Keratinocyte (primary cell): ENCODE measurements around the gene NLGN1. TPM values are rescaled to one million over a fixed set of nuclear protein-coding genes. Genes with fewer than 3 reads are reported as not detected.

Experiments
- DNase-seq: peaks from one replicate; pipeline ENCODE4 v3.0.0-alpha.2; 2011; ENCODE audit warnings: low read depth, missing footprints, low spot score
- FAIRE-seq: peaks from 2 replicates; lab custom pipeline; 2011; peaks lifted over from hg19 to GRCh38; lab: Jason Lieb, UNC
- H2AFZ ChIP-seq: 2 replicates; pipeline ENCODE4 v1.6.0; 2012; ENCODE audit warnings: low read length, control low read depth, inconsistent platforms; ENCODE audit not compliant: control insufficient read depth
- H3K27ac ChIP-seq: 2 replicates; pipeline ENCODE4 v1.5.1; 2011; ENCODE audit warnings: low read length; ENCODE audit not compliant: control insufficient read depth, insufficient read depth
- H3K27me3 ChIP-seq: 3 replicates; pipeline ENCODE4 v1.6.0; 2011; ENCODE audit warnings: low read length; ENCODE audit not compliant: control insufficient read depth, insufficient read depth; ENCODE audit errors: extremely low read depth
- H3K36me3 ChIP-seq, 2 experiments: 2 replicates in 1 of 2; 3 replicates in 1 of 2; pipeline ENCODE4 v1.5.1; 2011; ENCODE audit warnings: low read length in 2 of 2, mild to moderate bottlenecking in 1 of 2; ENCODE audit not compliant: control insufficient read depth in 2 of 2, insufficient read depth in 2 of 2; ENCODE audit errors: extremely low read depth in 1 of 2
- H3K4me1 ChIP-seq: 3 replicates; pipeline ENCODE4 v1.5.1; 2011; ENCODE audit warnings: low read length; ENCODE audit not compliant: control insufficient read depth, insufficient read depth; ENCODE audit errors: extremely low read depth
- H3K4me2 ChIP-seq: 3 replicates; pipeline ENCODE4 v1.6.0; 2011; ENCODE audit warnings: low read depth, low read length; ENCODE audit not compliant: control insufficient read depth, insufficient read depth; ENCODE audit errors: extremely low read depth
- H3K4me3 ChIP-seq, 3 experiments: fragments of 200-600 bp in 1 of 3; sonication (generic) in 1 of 3; 2 replicates in 2 of 3; 3 replicates in 1 of 3; pipeline ENCODE4 v1.5.1; 2011 to 2016; ENCODE audit warnings: low read length in 3 of 3, mild to moderate bottlenecking in 3 of 3, control low read depth in 2 of 3, inconsistent platforms in 1 of 3, low read depth in 1 of 3, mixed read lengths in 1 of 3, mixed run types in 1 of 3, moderate library complexity in 1 of 3; ENCODE audit not compliant: control insufficient read depth in 2 of 3, insufficient read depth in 2 of 3; ENCODE audit errors: extremely low read depth in 1 of 3
- H3K79me2 ChIP-seq: 2 replicates; pipeline ENCODE4 v1.6.0; 2012; ENCODE audit warnings: low read length; ENCODE audit not compliant: control insufficient read depth, insufficient read depth
- H3K9ac ChIP-seq: 3 replicates; pipeline ENCODE4 v1.6.0; 2011; ENCODE audit warnings: low read length; ENCODE audit not compliant: control insufficient read depth, insufficient read depth; ENCODE audit errors: extremely low read depth
- H3K9me1 ChIP-seq: 3 replicates; pipeline ENCODE4 v1.6.0; 2011; ENCODE audit warnings: low read length; ENCODE audit not compliant: control insufficient read depth, insufficient read depth; ENCODE audit errors: extremely low read depth
- H3K9me3 ChIP-seq: 2 replicates; pipeline ENCODE4 v1.5.1; 2012; ENCODE audit warnings: low read depth, low read length; ENCODE audit not compliant: control insufficient read depth
- H4K20me1 ChIP-seq: 3 replicates; pipeline ENCODE4 v1.6.0; 2011; ENCODE audit warnings: low read length; ENCODE audit not compliant: control insufficient read depth, insufficient read depth; ENCODE audit errors: extremely low read depth
- CTCF ChIP-seq, 3 experiments: IDR thresholded peaks in 1 of 3; conservative IDR thresholded peaks in 1 of 3; optimal IDR thresholded peaks in 1 of 3; 2 replicates in 2 of 3; 3 replicates in 1 of 3; pipeline versions ENCODE3 to v1.5.1; 2011; ENCODE audit warnings: low read length in 3 of 3, mild to moderate bottlenecking in 3 of 3, moderate library complexity in 2 of 3, control low read depth in 1 of 3, inconsistent platforms in 1 of 3; ENCODE audit not compliant: insufficient read depth in 2 of 3; ENCODE audit errors: extremely low read depth in 1 of 3
- EZH2 ChIP-seq: IDR thresholded peaks from one replicate; pipeline ENCODE4 v1.6.1; 2012; ENCODE audit warnings: inconsistent platforms, mild to moderate bottlenecking, low read length, moderate library complexity
- dilution Hi-C: fragments of 300-500 bp; cut with MboI; formaldehyde crosslinking; loops from one replicate; pipeline ENCODE4 v1.7.0; 2020; ENCODE audit warnings: low sequenced_read_pairs; ENCODE audit not compliant: extremely low pct_ligation_motif_present
- polyA plus RNA-seq, 5 experiments: library from polyadenylated mRNA; depleted of rRNA in 3 of 5; stranded (reverse) in 3 of 5; stranded (forward) in 1 of 5; unstranded in 1 of 5; fragments of >200 nt; gene quantifications; 1 replicate in 1 of 5; 2 replicates in 3 of 5; 3 replicates in 1 of 5; pipeline versions ENCODE4 v1.2.1 to v1.2.3, GENCODE V29; 2011 to 2012; ENCODE audit warnings: missing spikeins in 2 of 5, low read depth in 1 of 5, low replicate concordance in 1 of 5

The NLGN1 gene
- polyA plus RNA-seq, 1 donor (not counting 4 experiments of a cell fraction or from before 2014, with no cell fraction given): not detected

- H3K4me1 ChIP-seq: no peaks in the 10 kb centered on the region
- no peak for DNase-seq
- H3K9ac ChIP-seq: no peak overlapping the region
- no peak overlapping the region for H3K27ac ChIP-seq
- FAIRE-seq: no peak
- no peaks in the 10 kb centered on the region for H3K9me3 ChIP-seq
- no peaks in the 10 kb centered on the region for H4K20me1 ChIP-seq
- H2AFZ ChIP-seq: no peak overlapping the region
- dilution Hi-C loops: no loop called here
- no peaks in the 10 kb centered on the region for H3K36me3 ChIP-seq
- H3K9me1 ChIP-seq: no peaks in the 10 kb centered on the region
- no peaks in the 10 kb centered on the region for H3K79me2 ChIP-seq
- H3K4me2 ChIP-seq: no peak overlapping the region
- H3K4me3 ChIP-seq: no peak overlapping the region
- no peaks in the 10 kb centered on the region for H3K27me3 ChIP-seq
- no peak for TF ChIP-seq CTCF (optimal IDR thresholded peaks at IDR 0.05 in 1 of 3, IDR thresholded peaks at IDR 0.05 in 1 of 3, conservative IDR thresholded peaks at IDR 0.05 in 1 of 3; ENCODE audit: extremely low read depth in 1 of 3, insufficient read depth in 2 of 3, low read length in 3 of 3)
- TF ChIP-seq EZH2: no peak
Measured at GRCh38 chr3:173735841-173736240, 338.3 kb downstream of the NLGN1 start.

- H3K4me2 ChIP-seq: no peak overlapping the region
- no peak overlapping the region for H3K9ac ChIP-seq
- H3K79me2 ChIP-seq: no peaks in the 10 kb centered on the region
- FAIRE-seq (no peak), DNase-seq (no peak)
- H3K4me1 ChIP-seq: no peaks in the 10 kb centered on the region
- H3K27me3 ChIP-seq: no peaks in the 10 kb centered on the region
- H3K9me1 ChIP-seq: no peaks in the 10 kb centered on the region
- H4K20me1 ChIP-seq: no peaks in the 10 kb centered on the region
- H3K4me3 ChIP-seq: no peak overlapping the region
- dilution Hi-C loops: no loop called here
- TF ChIP-seq EZH2 (no peak), CTCF (optimal IDR thresholded peaks at IDR 0.05 in 1 of 3, IDR thresholded peaks at IDR 0.05 in 1 of 3, conservative IDR thresholded peaks at IDR 0.05 in 1 of 3; ENCODE audit: extremely low read depth in 1 of 3, insufficient read depth in 2 of 3, low read length in 3 of 3) (no peak)
- H3K27ac ChIP-seq: no peak overlapping the region
- H3K9me3 ChIP-seq: no peaks in the 10 kb centered on the region
- no peaks in the 10 kb centered on the region for H3K36me3 ChIP-seq
- H2AFZ ChIP-seq: peak overlapping the region; percentile 19
Measured at GRCh38 chr3:173737167-173737808, 339.7 kb downstream of the NLGN1 start.
